Eye (tissue), 1 donor: Measurements from ENCODE around the gene NFIX.

Experiments used
- DNase-seq: peaks from one replicate; pipeline ENCODE4 v3.0.0-alpha.2; 2015

The NFIX gene

GRCh38 chr19:13060233-13060963 is 65.1 kb downstream of the NFIX start:
- peak; percentile 47 for DNase-seq

GRCh38 chr19:13060964-13061927 is 66.0 kb downstream of the NFIX start:
- DNase-seq: peak; percentile 95

- DNase-seq: no peak
These were observed 67.0 kb downstream of the NFIX start for GRCh38 chr19:13062317-13062716.

- DNase-seq: no peak
These were observed 68.3 kb downstream of the NFIX start for GRCh38 chr19:13063461-13064091.

GRCh38 chr19:13064092-13064489 is 68.8 kb downstream of the NFIX start:
- no peak for DNase-seq

GRCh38 chr19:13066226-13066625 is 71.0 kb downstream of the NFIX start:
- DNase-seq: no peak

GRCh38 chr19:13066933-13067807 is 71.9 kb downstream of the NFIX start:
- no peak for DNase-seq

GRCh38 chr19:13068085-13068846 is 73.0 kb downstream of the NFIX start:
- DNase-seq: no peak

- DNase-seq: no peak
These were observed 74.4 kb downstream of the NFIX start for GRCh38 chr19:13069415-13070359.

GRCh38 chr19:13070425-13071140 is 75.3 kb downstream of the NFIX start:
- no peak for DNase-seq

GRCh38 chr19:13071444-13072187 is 76.3 kb downstream of the NFIX start:
- no peak for DNase-seq

- DNase-seq: no peak
These were observed 77.1 kb downstream of the NFIX start for GRCh38 chr19:13072188-13072908.

- no peak for DNase-seq
These were observed 78.0 kb downstream of the NFIX start for GRCh38 chr19:13073263-13073662.

- DNase-seq: no peak
These were observed 79.1 kb downstream of the NFIX start for GRCh38 chr19:13074378-13074777.

GRCh38 chr19:13076320-13076719 is 81.0 kb downstream of the NFIX start:
- DNase-seq: no peak

GRCh38 chr19:13076787-13077186 is 81.5 kb downstream of the NFIX start:
- DNase-seq: no peak

- DNase-seq: peak; percentile 69
These were observed 82.0 kb downstream of the NFIX start for GRCh38 chr19:13077240-13077639.

- DNase-seq: no peak
These were observed 83.1 kb downstream of the NFIX start for GRCh38 chr19:13078381-13078780.
